ENCODE results near the gene PACSIN2.

DNA sequence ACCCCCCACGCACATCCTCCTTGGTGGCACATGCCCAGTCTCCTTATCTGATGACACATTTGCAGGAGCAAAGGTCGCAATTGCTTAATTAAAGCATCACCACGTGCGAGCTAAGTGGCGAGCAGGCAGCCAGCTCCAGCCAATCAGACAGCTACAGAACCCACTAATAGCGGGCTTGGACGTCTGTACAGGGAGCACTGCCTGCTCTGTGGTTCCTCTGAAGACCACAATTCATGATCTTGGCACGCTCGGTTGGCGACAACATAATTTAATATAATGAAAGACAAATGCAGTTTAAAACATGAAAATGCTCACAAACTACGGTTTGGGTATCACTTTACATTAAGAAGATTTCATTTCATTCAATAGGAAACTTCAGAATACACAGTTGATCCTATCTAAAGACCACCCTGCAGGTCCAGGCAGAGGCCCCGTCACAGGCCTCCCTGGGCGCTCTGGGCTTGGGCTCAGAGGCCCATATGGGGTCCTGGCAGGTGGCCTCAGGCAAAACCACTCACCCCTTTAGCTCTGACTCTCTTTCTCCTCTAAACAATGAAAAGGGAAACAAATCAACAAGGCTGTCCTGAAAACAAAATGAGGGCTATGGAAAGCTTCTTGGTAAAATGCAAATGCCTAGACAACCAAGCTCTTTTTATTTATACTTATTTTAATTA is 10.4 kb downstream of the PACSIN2 start:
- TF ChIP-seq, protein P1, sequence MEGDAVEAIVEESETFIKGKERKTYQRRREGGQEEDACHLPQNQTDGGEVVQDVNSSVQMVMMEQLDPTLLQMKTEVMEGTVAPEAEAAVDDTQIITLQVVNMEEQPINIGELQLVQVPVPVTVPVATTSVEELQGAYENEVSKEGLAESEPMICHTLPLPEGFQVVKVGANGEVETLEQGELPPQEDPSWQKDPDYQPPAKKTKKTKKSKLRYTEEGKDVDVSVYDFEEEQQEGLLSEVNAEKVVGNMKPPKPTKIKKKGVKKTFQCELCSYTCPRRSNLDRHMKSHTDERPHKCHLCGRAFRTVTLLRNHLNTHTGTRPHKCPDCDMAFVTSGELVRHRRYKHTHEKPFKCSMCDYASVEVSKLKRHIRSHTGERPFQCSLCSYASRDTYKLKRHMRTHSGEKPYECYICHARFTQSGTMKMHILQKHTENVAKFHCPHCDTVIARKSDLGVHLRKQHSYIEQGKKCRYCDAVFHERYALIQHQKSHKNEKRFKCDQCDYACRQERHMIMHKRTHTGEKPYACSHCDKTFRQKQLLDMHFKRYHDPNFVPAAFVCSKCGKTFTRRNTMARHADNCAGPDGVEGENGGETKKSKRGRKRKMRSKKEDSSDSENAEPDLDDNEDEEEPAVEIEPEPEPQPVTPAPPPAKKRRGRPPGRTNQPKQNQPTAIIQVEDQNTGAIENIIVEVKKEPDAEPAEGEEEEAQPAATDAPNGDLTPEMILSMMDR (IDR thresholded peaks at IDR 0.05), result no peak
- no peak for TF ChIP-seq POLR2A (IDR thresholded peaks at IDR 0.05)
